ENCODE data around the gene TANC1. TPM values are rescaled to one million over a fixed set of nuclear protein-coding genes. Genes with fewer than 3 reads are reported as not detected.
A peak's percentile ranks its signal among the peaks of the same experiment; 100 is the strongest.
"Not testable (repeated sequence)": the region's sequence is repeated elsewhere in the genome, so short reads cannot be mapped to it uniquely, and the experiment has no call there.

TANC1 gene
- polyA plus RNA-seq, 2 donors, result 18.1 to 21.4 TPM

- H3K27me3 ChIP-seq (ENCODE audit: control insufficient read depth in 1 of 2, insufficient read depth in 2 of 2, low read length in 2 of 2), result no peaks in the 10 kb centered on the region
- H3K27ac ChIP-seq (ENCODE audit: low read depth in 2 of 2, low read length in 1 of 2), result peak overlapping the region; percentile 1 to 69
- H3K4me1 ChIP-seq (ENCODE audit: control insufficient read depth in 2 of 2, insufficient read depth in 2 of 2, low read length in 1 of 2), result peaks cover 0 to 11% of the 10 kb centered on the region in 2 donors
- H3K9me3 ChIP-seq (ENCODE audit: control insufficient read depth in 2 of 2, insufficient read depth in 1 of 2, low read depth in 1 of 2, low read length in 1 of 2), result no peaks in the 10 kb centered on the region
- 61 to 62% methylated on average over 5 of the region's 5 CpGs for WGBS, 2 donors
- H3K4me3 ChIP-seq (ENCODE audit: low read depth in 1 of 2, low read length in 2 of 2), result no peak overlapping the region
- no peaks in the 10 kb centered on the region for H3K36me3 ChIP-seq (ENCODE audit: control insufficient read depth in 2 of 2, insufficient read depth in 2 of 2, low read length in 1 of 2)
Observed at GRCh38 chr2:159139216-159139933, 170.9 kb downstream of the TANC1 start.

- WGBS, 2 donors, result 54 to 71% methylated on average over 2 of the region's 2 CpGs
- H3K4me1 ChIP-seq (ENCODE audit: control insufficient read depth in 2 of 2, insufficient read depth in 2 of 2, low read length in 1 of 2), result peaks cover 0 to 11% of the 10 kb centered on the region in 2 donors
- H3K27me3 ChIP-seq (ENCODE audit: control insufficient read depth in 1 of 2, insufficient read depth in 2 of 2, low read length in 2 of 2), result no peaks in the 10 kb centered on the region
- no peaks in the 10 kb centered on the region for H3K9me3 ChIP-seq (ENCODE audit: control insufficient read depth in 2 of 2, insufficient read depth in 1 of 2, low read depth in 1 of 2, low read length in 1 of 2)
- H3K36me3 ChIP-seq (ENCODE audit: control insufficient read depth in 2 of 2, insufficient read depth in 2 of 2, low read length in 1 of 2), result no peaks in the 10 kb centered on the region
- H3K27ac ChIP-seq (ENCODE audit: low read depth in 2 of 2, low read length in 1 of 2), result peak overlapping the region; percentile 1 to 69
- no peak overlapping the region for H3K4me3 ChIP-seq (ENCODE audit: low read depth in 1 of 2, low read length in 2 of 2)
Observed at GRCh38 chr2:159140070-159140769, 171.8 kb downstream of the TANC1 start.

- WGBS, 2 donors, result 91% methylated on average over 4 of the region's 4 CpGs
- H3K27ac ChIP-seq (ENCODE audit: low read depth in 2 of 2, low read length in 1 of 2), result peak overlapping the region in 1 of 2 donors; percentile 24
- not testable (repeated sequence) for H3K27me3 ChIP-seq (ENCODE audit: control insufficient read depth in 1 of 2, insufficient read depth in 2 of 2, low read length in 2 of 2); H3K9me3 ChIP-seq (ENCODE audit: control insufficient read depth in 2 of 2, insufficient read depth in 1 of 2, low read depth in 1 of 2, low read length in 1 of 2); H3K4me1 ChIP-seq (ENCODE audit: control insufficient read depth in 2 of 2, insufficient read depth in 2 of 2, low read length in 1 of 2); H3K36me3 ChIP-seq (ENCODE audit: control insufficient read depth in 2 of 2, insufficient read depth in 2 of 2, low read length in 1 of 2); H3K4me3 ChIP-seq (ENCODE audit: low read depth in 1 of 2, low read length in 2 of 2)
Observed at GRCh38 chr2:159140821-159141220, 172.4 kb downstream of the TANC1 start.

GRCh38 chr2:159144776-159145614 is 176.6 kb downstream of the TANC1 start:
- Histone ChIP-seq H3K27ac (ENCODE audit: low read depth in 2 of 2, low read length in 1 of 2) (no peak overlapping the region), H3K4me1 (ENCODE audit: control insufficient read depth in 2 of 2, insufficient read depth in 2 of 2, low read length in 1 of 2) (peaks cover 10 to 11% of the 10 kb centered on the region in 2 donors)
- 92 to 94% methylated on average over 9 of the region's 9 CpGs for WGBS, 2 donors

GRCh38 chr2:159145745-159146354 is 177.4 kb downstream of the TANC1 start:
- 88 to 96% methylated on average over 5 of the region's 5 CpGs for WGBS, 2 donors
- peaks cover 11 to 13% of the 10 kb centered on the region in 2 donors for H3K4me1 ChIP-seq (ENCODE audit: control insufficient read depth in 2 of 2, insufficient read depth in 2 of 2, low read length in 1 of 2)
- no peaks in the 10 kb centered on the region for H3K27me3 ChIP-seq (ENCODE audit: control insufficient read depth in 1 of 2, insufficient read depth in 2 of 2, low read length in 2 of 2)
- H3K9me3 ChIP-seq (ENCODE audit: control insufficient read depth in 2 of 2, insufficient read depth in 1 of 2, low read depth in 1 of 2, low read length in 1 of 2), result no peaks in the 10 kb centered on the region
- no peak overlapping the region for H3K4me3 ChIP-seq (ENCODE audit: low read depth in 1 of 2, low read length in 2 of 2)
- H3K36me3 ChIP-seq (ENCODE audit: control insufficient read depth in 2 of 2, insufficient read depth in 2 of 2, low read length in 1 of 2), result no peaks in the 10 kb centered on the region
- H3K27ac ChIP-seq (ENCODE audit: low read depth in 2 of 2, low read length in 1 of 2), result peak overlapping the region; percentile 36 to 44

More at GRCh38 chr2:159144776-159145614, 176.6 kb downstream of the TANC1 start:
- Histone ChIP-seq H3K4me3 (ENCODE audit: low read depth in 1 of 2, low read length in 2 of 2) (no peak overlapping the region), H3K9me3 (ENCODE audit: control insufficient read depth in 2 of 2, insufficient read depth in 1 of 2, low read depth in 1 of 2, low read length in 1 of 2) (no peaks in the 10 kb centered on the region), H3K27me3 (ENCODE audit: control insufficient read depth in 1 of 2, insufficient read depth in 2 of 2, low read length in 2 of 2) (no peaks in the 10 kb centered on the region), H3K36me3 (ENCODE audit: control insufficient read depth in 2 of 2, insufficient read depth in 2 of 2, low read length in 1 of 2) (no peaks in the 10 kb centered on the region)

GRCh38 chr2:159146996-159147666 is 178.7 kb downstream of the TANC1 start:
- H3K4me1 ChIP-seq (ENCODE audit: control insufficient read depth in 2 of 2, insufficient read depth in 2 of 2, low read length in 1 of 2), result peaks cover 12 to 13% of the 10 kb centered on the region in 2 donors
- 26 to 32% methylated on average over 14 of the region's 14 CpGs for WGBS, 2 donors
- no peaks in the 10 kb centered on the region for H3K27me3 ChIP-seq (ENCODE audit: control insufficient read depth in 1 of 2, insufficient read depth in 2 of 2, low read length in 2 of 2)
- no peaks in the 10 kb centered on the region for H3K9me3 ChIP-seq (ENCODE audit: control insufficient read depth in 2 of 2, insufficient read depth in 1 of 2, low read depth in 1 of 2, low read length in 1 of 2)
- H3K27ac ChIP-seq (ENCODE audit: low read depth in 2 of 2, low read length in 1 of 2), result peak overlapping the region; percentile 92 to 99
- H3K36me3 ChIP-seq (ENCODE audit: control insufficient read depth in 2 of 2, insufficient read depth in 2 of 2, low read length in 1 of 2), result peaks cover 0 to 3% of the 10 kb centered on the region in 2 donors
- H3K4me3 ChIP-seq (ENCODE audit: low read depth in 1 of 2, low read length in 2 of 2), result peak overlapping the region in 1 of 2 donors; percentile 7

- 73 to 74% methylated on average over 3 of the region's 3 CpGs for WGBS, 2 donors
- H3K27ac ChIP-seq (ENCODE audit: low read depth in 2 of 2, low read length in 1 of 2), result peak overlapping the region; percentile 92 to 99
- H3K9me3 ChIP-seq (ENCODE audit: control insufficient read depth in 2 of 2, insufficient read depth in 1 of 2, low read depth in 1 of 2, low read length in 1 of 2), result no peaks in the 10 kb centered on the region
- H3K36me3 ChIP-seq (ENCODE audit: control insufficient read depth in 2 of 2, insufficient read depth in 2 of 2, low read length in 1 of 2), result peaks cover 0 to 3% of the 10 kb centered on the region in 2 donors
- no peaks in the 10 kb centered on the region for H3K27me3 ChIP-seq (ENCODE audit: control insufficient read depth in 1 of 2, insufficient read depth in 2 of 2, low read length in 2 of 2)
- no peak overlapping the region for H3K4me3 ChIP-seq (ENCODE audit: low read depth in 1 of 2, low read length in 2 of 2)
- peaks cover 12 to 13% of the 10 kb centered on the region in 2 donors for H3K4me1 ChIP-seq (ENCODE audit: control insufficient read depth in 2 of 2, insufficient read depth in 2 of 2, low read length in 1 of 2)
Observed at GRCh38 chr2:159147690-159148089, 179.2 kb downstream of the TANC1 start.

GRCh38 chr2:159148901-159149300 is 180.5 kb downstream of the TANC1 start:
- 88 to 96% methylated on average over 8 of the region's 8 CpGs for WGBS, 2 donors
- H3K36me3 ChIP-seq (ENCODE audit: control insufficient read depth in 2 of 2, insufficient read depth in 2 of 2, low read length in 1 of 2), result peaks cover 0 to 3% of the 10 kb centered on the region in 2 donors
- no peak overlapping the region for H3K4me3 ChIP-seq (ENCODE audit: low read depth in 1 of 2, low read length in 2 of 2)
- H3K27me3 ChIP-seq (ENCODE audit: control insufficient read depth in 1 of 2, insufficient read depth in 2 of 2, low read length in 2 of 2), result no peaks in the 10 kb centered on the region
- peaks cover 14 to 17% of the 10 kb centered on the region in 2 donors for H3K4me1 ChIP-seq (ENCODE audit: control insufficient read depth in 2 of 2, insufficient read depth in 2 of 2, low read length in 1 of 2)
- H3K27ac ChIP-seq (ENCODE audit: low read depth in 2 of 2, low read length in 1 of 2), result no peak overlapping the region
- H3K9me3 ChIP-seq (ENCODE audit: control insufficient read depth in 2 of 2, insufficient read depth in 1 of 2, low read depth in 1 of 2, low read length in 1 of 2), result no peaks in the 10 kb centered on the region

All from esophagus (tissue), 2 donors.